ENCODE results near the gene ANKRD12.

ANKRD12 gene

GRCh38 chr18:9094307-9095226 is 42.0 kb upstream of the ANKRD12 start:
- DNase-seq (ENCODE audit: low read depth in 2 of 2), result peak; percentile 82 to 93
- no peak for TF ChIP-seq CTCF (IDR thresholded peaks at IDR 0.05; ENCODE audit: low read depth, low read length)
- no peak overlapping the region for H3K4me3 ChIP-seq (replicated peaks in 1 of 2; ENCODE audit: low read depth in 2 of 2, low read length in 2 of 2)

DNA sequence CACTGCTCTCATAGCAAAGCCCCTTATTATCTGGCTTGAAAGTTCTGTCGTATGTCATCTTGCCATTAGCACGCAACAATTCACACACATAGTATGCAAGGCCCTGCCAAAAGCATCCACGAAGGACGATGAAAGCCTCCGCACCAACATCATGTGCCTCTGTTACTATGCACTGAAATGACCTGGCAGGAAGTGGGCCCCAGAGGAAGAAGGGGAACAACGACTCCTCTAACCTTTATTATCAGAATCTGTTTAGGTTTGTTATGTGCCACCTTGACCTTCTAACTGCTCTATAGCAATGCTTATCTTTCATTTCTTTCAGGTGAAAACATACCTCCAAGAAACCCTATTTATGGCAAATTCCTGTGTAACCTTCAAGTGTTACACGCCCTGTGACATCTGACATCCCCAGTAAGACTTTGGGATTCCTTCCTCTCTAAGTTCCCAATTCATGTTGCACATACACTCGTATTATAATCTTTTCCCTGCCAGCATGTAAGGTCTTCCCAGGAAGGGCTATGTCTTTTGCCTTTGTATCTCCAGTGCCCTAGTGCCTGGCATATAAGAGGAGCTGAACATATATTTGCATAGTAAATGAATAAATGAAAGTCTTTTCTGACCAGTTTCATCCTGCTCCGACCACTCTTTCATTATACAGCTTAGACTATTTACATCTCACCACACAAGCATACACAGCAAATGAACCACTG is 41.1 kb upstream of the ANKRD12 start:
- TF ChIP-seq CTCF (IDR thresholded peaks at IDR 0.05; ENCODE audit: low read depth, low read length), result no peak
- no peak overlapping the region for H3K4me3 ChIP-seq (replicated peaks in 1 of 2; ENCODE audit: low read depth in 2 of 2, low read length in 2 of 2)
- peak; percentile 66 to 70 for DNase-seq (ENCODE audit: low read depth in 2 of 2)

GRCh38 chr18:9096007-9096371 is 40.6 kb upstream of the ANKRD12 start:
- DNase-seq (ENCODE audit: low read depth in 2 of 2), result no peak
- TF ChIP-seq CTCF (IDR thresholded peaks at IDR 0.05; ENCODE audit: low read depth, low read length), result no peak
- no peak overlapping the region for H3K4me3 ChIP-seq (replicated peaks in 1 of 2; ENCODE audit: low read depth in 2 of 2, low read length in 2 of 2)

DNA sequence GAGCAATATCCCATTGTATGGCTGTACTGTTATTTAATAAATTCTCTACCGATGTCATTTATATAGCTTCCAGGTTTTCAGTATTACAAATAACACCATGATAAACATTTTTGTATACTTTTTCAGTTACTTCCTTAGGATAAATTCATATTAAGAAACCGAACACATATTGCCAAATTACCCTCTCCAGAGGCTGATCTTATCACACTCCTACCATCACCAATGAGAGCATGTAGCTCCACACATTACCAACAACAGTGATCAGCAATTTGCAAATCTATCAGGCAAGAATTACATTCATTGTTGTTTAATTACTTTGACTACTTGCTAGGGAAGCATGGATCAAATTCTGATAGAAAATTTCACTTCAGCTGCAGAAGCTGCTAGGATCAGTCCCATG is 39.9 kb upstream of the ANKRD12 start:
- no peak for DNase-seq (ENCODE audit: low read depth in 2 of 2)
- TF ChIP-seq CTCF (IDR thresholded peaks at IDR 0.05; ENCODE audit: low read depth, low read length), result no peak
- no peak overlapping the region for H3K4me3 ChIP-seq (replicated peaks in 1 of 2; ENCODE audit: low read depth in 2 of 2, low read length in 2 of 2)

GRCh38 chr18:9097349-9097748 is 39.2 kb upstream of the ANKRD12 start:
- TF ChIP-seq CTCF (IDR thresholded peaks at IDR 0.05; ENCODE audit: low read depth, low read length), result no peak
- DNase-seq (ENCODE audit: low read depth in 2 of 2), result no peak
- no peak overlapping the region for H3K4me3 ChIP-seq (replicated peaks in 1 of 2; ENCODE audit: low read depth in 2 of 2, low read length in 2 of 2)

DNA sequence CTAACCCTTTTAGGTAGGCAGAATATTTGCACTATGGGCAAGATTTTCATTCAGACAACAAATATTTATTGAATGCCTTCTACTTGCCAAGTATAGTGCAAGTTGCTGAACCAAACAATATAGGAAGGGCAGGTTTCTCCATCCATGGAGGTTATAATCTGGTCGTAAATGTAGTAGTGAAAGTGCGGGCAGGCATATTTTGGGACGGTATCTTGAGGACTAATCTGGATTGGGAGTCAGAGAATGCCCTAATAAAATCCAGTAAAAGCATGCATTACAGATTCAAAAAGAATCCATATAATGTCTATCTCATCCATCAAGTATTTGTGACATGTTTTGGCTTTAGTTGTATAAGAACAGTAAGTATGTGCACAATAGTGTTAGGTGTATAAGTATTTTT is 35.8 kb upstream of the ANKRD12 start:
- DNase-seq (ENCODE audit: low read depth in 2 of 2), result no peak
- no peak overlapping the region for H3K4me3 ChIP-seq (replicated peaks in 1 of 2; ENCODE audit: low read depth in 2 of 2, low read length in 2 of 2)
- TF ChIP-seq CTCF (IDR thresholded peaks at IDR 0.05; ENCODE audit: low read depth, low read length), result no peak
